HG03469 (cell line): Measurements from ENCODE around the gene CBLN3.

Experiments used
- ATAC-seq: cut with Tn5 transposase; IDR thresholded peaks from one replicate; pipeline ENCODE4 v1.9.1; 2021; ENCODE audit warnings: mild to moderate bottlenecking, moderate library complexity, moderate number of reproducible peaks; ENCODE audit not compliant: unreplicated experiment

Gene CBLN3

DNA sequence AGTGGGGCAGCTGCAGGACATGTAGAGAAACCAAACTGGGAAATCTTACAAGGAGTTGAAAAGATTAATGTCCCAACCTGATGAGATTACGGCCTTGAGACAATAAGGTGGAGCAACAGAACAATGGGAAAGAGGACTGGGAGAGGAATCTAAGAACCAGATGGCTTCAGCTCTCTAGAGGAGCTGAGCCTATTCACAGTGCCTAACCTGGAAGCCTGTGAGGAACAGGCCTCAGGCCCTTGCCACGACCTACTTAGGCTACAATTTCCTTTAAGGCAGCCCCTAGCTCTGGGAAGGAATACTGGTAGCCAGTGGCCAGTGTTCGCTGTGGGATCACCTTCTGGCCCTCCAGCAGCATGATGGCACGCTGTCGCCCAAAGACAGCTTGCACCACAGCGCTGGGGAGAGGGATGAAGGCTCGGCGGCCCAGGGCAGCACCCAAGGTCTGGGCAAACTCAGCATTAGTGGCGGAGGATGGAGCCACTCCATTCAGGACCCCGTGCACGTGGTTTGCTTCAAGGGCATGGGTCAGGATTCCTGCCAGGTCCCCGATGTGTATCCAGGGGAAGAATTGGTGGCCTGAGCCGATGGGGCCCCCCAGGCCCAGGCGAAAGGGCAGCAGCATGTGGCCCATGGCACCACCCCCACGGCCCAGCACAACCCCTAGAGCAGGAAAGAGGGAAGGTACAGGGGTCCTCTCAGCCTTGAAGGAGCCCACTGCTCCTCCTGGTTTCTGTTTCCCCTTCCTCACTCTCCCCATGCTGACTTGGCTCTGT lies 10.6 kb upstream of the CBLN3 start:
- no peak for ATAC-seq

DNA sequence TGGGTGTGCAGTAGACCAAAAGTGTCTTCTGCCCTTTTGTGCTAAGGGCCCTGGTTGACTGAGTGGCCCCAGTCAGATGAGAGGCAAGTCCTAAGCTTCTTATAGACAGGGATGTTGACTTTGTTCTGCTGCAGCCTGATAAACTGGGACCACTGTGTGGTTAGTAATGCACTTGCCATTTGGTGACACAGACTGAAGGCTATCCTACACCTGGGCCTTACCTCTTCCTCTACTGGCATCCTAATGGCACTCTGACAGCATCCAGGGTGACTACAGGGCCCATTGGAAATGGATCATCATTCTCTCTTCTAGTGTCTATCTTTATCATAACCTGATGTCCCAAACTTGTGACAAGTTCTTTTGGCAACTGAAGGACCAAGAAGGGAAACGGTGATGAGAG lies 9.8 kb upstream of the CBLN3 start:
- ATAC-seq: no peak

DNA sequence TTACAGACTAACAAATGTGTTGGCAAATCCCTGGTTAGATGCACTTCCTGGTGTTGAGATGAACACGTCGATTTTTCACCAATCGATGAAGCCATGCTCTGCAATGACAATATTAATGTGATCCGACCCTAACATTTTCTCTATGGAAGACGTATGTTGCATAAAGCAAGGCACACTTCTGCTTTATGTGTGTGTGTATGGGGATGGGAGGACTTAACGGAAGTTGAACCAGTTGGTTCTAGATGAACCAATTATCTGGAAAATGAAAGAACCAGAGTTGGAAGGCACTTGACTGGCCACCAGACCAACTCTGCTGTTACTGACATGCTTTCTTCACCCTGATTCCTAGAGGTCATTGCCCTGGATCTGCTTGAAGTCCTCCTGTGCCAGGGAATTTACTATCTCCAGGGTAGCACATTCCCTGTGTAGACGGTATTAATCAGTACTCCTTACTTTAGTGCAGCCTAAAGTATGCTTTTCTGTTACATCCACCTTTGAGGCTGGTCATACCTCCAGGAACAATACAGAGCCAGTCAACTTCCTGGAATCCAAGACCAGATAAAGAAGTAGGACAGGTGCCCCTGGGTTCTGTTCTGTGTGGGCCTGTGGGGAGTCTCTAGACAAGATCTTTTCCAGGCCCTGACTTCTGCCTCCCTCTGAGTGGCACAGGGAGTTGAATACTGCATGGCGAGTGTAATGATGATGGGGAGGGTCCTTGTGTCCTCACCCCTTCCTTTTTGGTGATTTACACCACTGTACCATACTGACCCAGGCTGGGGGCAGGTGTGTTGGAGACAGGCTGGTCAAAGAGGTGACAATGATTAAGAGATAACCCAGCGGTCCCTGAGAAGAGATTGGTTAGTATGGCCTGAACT lies 9.0 kb upstream of the CBLN3 start:
- ATAC-seq: no peak

DNA sequence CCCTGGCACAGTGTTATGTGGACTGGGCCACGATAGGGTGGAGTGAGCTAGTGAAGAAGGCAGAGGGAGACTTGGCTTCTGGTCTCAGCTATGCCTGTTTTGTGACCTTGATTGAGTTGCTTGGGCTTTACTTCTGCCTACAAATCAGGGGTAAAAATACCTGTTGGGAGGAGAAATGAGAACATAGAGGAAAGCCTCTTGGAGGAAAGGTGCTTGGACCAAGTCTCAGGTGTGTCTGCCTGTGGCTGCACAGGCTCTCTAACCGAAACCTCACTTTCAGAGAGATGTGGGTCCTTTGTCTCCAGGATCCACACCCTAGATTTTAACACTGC lies 8.2 kb upstream of the CBLN3 start:
- ATAC-seq: no peak

DNA sequence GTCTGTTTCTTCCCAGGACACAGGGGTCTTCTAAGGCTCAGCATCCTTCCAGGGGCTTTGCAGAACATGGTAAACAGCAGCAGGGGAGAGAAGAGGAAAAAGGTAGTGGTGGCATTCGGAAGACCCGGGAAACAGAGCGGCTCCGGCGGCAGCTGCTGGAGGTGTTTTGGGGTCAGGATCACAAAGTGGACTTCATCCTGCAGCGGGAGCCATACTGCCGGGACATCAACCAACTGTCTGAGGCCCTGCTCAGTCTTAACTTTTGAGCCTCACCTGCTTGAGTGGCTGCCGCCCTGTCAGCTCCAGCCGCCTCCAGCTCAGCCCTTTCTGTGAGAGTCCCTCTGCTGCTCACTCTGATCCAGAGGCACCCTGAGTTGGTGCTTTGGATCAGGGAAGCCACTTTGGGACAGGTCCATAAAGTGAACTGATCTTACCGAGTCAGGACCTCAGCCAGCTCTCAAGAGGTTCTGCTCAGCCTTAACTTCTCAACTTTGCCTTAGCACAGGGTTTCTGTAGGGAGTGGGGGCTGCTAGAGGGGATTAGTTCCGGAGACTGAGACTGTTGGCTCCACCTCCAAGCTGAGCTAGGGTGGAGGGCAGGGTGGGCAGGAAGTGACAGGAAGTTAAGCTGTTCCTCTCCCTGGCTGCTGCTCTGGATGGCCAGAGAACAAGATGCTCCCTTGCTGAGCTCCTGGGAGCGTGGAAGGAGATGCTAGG lies 7.7 kb upstream of the CBLN3 start:
- no peak for ATAC-seq

DNA sequence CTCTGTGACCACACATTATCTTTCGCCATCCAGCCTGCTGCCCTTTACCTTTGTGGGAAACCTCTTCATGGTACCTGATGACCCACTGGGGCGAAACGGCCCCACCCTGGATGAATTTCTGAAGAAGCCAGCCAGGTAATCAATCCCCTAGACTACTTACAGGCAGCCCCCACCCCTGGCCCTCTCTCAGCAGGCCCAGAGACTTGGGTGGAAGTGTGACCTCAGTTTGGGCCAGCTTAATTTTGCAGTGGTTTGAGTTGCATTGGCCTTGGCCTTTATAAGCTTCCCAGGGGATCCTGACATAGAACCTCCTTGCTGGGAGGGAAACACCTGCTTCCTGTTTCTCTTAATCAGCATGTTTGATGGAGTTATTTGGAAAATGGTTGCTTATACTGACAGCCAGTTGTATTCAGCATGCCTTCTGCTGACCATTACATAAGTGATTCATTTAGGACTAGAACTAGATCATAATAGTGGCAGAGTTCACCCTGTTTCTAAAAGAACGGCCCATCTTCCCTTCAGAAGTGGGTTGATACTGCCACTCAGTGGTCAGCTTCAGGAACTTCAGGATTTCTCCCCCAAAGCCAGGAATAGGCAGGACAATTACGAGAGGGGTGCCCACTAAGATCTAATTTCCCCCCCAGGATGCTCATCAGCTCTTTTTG lies 7.0 kb upstream of the CBLN3 start:
- no peak for ATAC-seq

DNA sequence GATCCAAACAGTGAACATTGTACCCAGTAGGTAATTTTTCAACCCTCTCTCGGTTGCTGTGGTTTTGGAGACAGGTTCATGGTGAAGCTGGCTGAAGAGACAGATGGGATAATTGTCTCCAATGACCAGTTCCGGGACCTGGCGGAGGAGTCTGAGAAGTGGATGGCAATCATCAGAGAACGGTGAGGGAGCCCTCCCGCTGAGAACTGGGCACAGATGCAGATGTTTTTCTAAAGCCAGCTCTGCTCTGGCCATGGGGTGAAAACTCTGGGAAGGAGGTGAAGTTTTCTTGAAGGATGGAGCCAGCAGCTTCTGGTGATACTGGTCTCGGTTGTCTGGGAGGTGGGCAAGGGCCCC lies 6.5 kb upstream of the CBLN3 start:
- no peak for ATAC-seq

DNA sequence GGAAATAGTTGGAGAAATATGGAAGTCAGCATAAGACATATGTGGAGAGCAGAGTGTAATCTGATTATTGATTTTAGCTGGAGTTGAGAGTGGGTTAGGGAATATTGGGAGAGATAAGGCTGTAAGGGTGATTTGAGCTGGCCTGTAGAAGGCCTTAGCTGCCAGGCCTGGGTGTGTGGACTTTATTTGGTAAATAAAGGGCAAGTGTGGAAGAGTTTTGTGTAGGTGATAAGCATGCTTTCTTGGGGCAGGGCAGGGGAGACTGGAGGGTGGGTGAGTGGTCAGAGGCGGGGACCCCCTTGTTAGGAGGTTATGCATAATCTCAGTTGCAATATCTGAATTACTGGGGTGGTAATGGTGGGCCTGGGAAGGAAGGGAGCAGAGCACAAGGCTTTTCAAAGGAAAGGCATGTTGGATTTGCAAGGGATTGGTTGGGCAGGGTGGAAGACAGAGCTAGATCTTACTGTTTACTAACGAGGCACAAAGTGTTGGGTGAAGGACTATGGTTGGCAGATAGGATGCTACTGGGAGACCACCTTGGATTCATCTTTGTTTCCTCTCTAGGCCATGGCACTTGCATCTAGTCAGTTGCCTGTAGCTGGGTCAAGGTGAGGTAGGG lies 5.8 kb upstream of the CBLN3 start:
- no peak for ATAC-seq

DNA sequence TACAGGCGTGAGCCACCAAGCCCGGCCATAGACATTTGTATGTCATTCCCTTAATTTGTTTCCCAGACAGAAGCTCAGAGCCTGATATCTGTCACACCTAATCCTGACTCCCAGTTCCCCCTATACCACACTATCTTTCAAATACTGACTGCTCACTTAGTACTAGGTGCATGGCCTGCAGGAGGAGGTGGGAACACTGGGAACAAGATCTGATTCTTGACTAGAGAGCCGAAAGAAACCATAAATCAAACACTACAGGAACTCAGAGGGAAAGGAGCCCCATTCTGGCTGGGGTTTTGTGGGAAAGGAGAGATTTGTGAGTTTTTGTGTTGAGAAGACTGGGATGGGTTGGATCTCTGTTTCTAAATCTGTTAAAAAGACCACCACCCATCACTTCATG lies 5.2 kb upstream of the CBLN3 start:
- no peak for ATAC-seq

DNA sequence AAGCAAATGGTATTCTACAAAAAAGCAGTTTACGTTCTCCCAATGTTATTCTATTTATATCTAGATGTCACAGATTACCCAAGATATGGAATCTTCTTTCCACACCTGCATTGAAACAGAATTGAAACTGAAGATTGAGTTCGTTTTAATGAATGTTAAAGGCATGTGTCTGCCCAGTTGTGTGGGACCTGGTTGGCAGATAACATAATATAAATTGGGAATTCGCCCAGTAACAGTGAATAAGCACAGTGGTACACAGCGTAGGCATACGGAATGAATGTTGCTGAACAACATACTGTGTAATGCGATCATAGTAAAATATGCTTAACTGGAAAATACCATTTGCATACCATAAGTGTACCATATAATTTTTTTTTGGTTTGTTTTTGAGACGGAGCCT lies 4.6 kb upstream of the CBLN3 start:
- ATAC-seq: no peak

DNA sequence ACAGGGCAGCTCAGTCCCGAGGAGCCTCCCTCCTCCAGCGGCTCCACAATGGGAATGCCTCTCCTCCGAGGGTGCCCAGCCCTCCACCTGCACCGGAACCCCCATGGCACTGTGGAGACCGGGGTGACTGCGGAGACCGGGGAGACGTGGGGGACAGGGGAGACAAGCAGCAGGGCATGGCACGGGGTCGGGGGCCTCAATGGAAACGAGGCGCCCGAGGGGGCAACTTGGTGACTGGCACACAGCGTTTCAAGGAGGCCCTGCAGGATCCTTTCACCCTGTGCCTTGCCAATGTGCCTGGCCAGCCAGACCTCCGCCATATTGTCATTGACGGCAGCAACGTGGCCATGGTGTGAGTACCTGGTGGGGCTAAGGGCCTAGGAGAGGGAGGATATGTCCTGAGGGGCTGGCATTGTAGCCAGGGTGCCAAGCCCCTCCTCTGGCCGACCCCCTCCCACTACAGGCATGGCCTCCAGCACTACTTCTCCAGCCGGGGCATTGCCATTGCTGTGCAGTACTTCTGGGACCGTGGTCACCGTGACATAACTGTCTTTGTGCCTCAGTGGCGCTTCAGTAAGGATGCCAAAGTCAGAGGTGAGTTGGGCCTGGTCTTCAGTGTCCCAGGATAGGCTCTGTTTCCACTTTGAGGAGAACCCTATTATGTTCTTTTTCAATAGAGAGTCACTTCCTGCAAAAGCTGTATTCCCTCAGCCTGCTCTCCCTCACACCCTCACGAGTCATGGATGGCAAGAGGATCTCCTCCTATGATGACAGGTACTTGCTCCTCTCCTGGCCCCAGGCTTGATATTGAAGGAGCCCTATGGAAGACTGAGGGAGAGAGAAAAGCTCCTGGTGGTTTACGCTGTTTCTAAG lies 3.0 kb upstream of the CBLN3 start:
- ATAC-seq: no peak

DNA sequence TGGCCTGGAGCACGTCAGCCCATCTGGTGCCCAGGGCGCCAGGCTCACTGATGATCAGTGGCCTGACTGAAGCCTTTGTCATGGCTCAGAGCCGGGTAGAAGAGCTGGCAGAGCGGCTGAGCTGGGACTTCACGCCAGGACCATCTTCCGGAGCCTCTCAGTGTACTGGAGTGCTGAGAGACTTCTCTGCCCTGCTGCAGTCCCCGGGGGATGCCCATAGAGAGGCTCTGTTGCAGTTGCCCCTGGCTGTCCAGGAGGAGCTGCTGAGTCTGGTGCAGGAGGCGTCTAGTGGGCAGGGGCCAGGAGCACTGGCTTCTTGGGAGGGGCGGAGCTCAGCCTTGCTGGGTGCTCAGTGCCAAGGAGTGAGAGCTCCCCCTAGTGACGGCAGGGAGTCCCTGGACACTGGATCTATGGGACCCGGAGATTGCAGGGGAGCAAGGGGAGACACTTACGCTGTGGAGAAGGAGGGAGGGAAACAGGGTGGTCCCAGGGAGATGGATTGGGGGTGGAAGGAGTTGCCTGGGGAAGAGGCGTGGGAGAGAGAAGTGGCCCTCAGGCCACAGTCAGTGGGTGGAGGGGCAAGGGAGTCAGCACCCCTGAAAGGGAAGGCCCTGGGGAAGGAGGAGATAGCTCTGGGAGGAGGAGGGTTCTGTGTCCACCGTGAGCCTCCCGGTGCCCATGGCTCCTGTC lies 2.2 kb upstream of the CBLN3 start:
- ATAC-seq: peak; percentile 40

DNA sequence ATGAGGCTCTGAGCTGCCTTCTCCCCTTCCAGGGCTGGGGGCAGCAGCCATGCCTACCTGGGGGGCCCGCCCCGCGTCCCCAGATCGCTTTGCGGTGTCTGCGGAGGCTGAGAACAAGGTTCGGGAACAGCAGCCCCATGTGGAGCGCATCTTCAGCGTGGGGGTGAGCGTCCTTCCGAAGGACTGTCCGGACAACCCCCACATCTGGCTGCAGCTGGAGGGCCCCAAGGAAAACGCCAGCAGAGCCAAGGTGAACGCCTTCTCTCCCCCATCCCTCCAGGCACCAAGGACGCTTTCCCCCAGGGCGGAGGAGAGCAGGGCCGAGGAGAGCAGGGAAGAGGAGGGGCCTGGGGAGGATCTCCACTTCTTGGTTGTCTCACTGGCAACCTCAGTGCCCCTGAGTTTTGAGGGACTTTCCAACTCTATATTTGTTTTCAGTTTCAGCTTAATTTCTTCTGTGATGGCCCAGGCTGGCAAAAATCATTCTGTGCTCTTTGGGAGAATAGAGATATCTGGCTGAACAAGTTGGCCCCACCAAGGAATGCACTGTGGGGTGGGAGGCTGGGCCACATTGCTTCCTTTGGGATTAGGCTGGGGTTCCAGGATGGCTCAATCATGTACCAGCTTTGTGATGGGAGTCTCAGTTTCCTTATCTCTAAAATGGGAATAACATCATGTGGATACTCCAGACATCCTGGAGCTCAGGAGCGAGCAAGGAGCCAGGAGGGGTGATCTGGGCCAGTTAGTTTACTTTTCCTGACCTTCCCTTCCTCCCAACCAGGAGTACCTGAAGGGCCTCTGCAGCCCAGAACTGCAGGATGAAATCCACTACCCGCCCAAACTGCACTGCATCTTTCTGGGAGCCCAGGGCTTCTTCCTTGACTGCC lies 1.5 kb upstream of the CBLN3 start:
- ATAC-seq: no peak

DNA sequence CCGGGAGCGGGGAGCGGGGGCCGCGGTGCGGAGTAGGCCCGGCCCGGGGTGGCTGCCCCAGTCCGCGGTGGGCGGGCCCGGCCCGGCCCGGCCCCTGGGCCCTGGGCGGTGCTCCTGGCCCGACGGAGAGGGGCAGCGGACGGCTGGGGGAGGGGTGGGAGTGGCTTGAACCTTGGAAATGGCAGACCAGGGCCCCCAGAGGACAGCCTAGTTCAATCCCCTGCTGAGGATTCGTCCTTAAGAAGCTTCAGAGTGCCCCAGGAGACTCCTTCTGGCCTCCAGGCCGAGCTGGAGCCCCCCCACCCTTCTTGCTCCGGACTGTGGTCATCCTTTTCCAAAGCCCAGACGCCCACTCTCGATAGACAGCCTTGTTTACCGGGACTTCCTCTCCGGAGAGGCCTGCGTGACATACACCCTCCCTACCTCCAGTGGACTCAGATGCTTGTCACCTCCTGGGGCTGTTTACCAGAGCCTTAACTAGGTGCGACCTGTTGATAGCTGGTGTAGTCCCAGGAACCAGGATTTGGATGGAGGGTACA lies 744 bp upstream of the CBLN3 start:
- ATAC-seq: peak; percentile 27

DNA sequence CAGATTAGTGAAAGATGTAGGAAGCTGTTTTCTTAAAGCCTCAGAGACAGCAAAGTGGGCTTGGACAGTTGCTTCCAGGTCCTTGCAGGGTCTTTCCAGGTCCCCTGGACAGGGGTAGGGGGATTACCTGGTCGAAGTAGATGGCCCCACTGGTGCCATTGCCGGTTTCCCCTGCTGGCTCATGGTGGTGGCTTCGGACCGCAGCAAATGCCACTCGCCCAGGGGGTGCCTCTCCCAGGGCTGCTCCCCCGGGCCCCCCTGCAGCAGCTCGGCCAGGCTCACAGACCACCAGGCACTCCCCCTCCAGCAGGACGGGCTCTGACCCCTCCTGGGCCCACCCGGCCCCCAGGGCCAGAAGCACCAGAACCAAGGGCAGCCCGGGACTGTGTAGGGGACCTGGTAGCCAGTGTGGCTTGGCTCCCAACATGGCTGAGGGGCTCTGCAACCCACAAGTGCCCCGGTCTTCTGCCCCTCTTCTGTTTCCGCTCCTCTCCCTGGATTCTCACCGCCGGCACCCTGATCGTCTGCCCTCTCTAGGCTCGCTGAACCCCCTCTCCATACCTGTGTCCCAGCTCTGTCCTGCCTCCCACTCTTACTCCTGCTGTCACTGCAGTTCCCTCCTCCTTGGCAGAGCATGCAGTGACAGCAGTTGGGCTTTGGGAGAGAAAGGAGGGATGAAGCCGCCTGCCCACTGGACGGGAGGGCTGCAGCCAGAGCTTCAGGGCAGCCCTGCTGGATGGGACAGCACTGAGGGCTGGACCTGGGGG lies 657 bp downstream of the CBLN3 start:
- ATAC-seq: no peak

DNA sequence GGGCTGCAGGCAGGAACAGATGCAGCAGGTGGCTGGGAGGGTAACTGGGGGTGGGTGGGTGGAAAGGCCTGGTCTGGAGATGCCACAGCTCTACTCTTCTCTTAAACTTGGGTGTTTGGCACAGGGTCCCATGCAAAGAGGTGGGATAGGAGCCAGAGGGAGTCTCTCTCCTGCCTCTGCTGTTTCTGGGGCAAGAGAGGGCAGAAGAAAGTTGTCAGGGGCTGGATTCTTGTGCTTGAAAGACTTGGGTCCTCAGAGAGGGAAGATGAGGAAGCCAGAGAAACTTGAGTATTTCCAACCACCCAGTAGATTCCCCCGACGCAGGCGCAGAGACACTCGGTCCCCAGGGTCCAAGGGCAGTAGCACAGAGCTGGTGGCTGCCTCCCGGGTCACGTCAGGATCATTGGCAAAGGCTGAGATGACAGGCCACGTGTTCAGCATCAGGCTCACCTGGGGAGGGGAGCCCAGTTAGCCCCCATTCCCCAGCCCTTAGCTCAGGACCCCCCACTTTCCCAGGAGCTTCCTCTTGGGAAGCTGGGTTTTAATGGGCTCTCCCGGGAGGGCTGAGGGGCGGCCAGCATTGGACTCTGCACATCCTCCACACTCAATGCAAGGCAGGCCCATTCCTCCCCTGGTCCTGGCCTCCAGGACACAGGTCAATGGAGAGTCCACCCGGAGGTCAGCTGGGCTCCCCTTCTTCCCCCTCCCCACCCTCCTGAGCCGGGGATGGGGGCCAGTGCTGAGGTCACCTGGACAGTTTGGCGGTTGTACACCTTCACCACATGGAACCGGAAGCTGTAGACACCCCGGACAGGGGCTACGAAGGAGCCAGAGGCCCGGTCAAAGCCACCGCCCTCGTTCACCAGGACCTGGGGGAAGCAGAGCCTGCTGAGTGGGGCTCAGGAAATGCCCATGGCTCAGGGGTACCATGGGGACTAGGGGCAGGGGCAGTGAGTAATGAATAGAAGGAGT lies 1.6 kb downstream of the CBLN3 start:
- no peak for ATAC-seq
